DND-41 (cell line): ENCODE data around the gene CACNA2D4.

Experiments used
- ATAC-seq: fragments of 200-7000 bp; cut with Tn5 transposase; 3 replicates; pipeline ENCODE4 v1.9.1; 2021; ENCODE audit warnings: low read depth; ENCODE audit not compliant: insufficient read depth
- DNase-seq: peaks from one replicate; pipeline ENCODE4 v3.0.0-alpha.2; 2020
- H2AFZ ChIP-seq: 2 replicates; pipeline ENCODE4 v1.6.0; 2012; ENCODE audit warnings: low read depth, low read length
- H3K27ac ChIP-seq: 2 replicates; pipeline ENCODE4 v1.5.1; 2012; ENCODE audit warnings: low read length, inconsistent platforms
- H3K27me3 ChIP-seq: fragments of 200-600 bp; sonication (generic); 2 replicates; pipeline ENCODE4 v1.6.0; 2012; ENCODE audit warnings: low read length, mild to moderate bottlenecking, inconsistent platforms; ENCODE audit not compliant: insufficient read depth, poor library complexity
- H3K36me3 ChIP-seq: 2 replicates; pipeline ENCODE4 v1.5.1; 2012; ENCODE audit warnings: low read length, inconsistent platforms; ENCODE audit not compliant: insufficient read depth
- H3K4me1 ChIP-seq: 2 replicates; pipeline ENCODE4 v1.5.1; 2012; ENCODE audit warnings: mild to moderate bottlenecking, low read length; ENCODE audit not compliant: insufficient read depth
- H3K4me2 ChIP-seq: 2 replicates; pipeline ENCODE4 v1.6.0; 2012; ENCODE audit warnings: mild to moderate bottlenecking, moderate library complexity, low read length, inconsistent platforms; ENCODE audit not compliant: insufficient read depth
- H3K4me3 ChIP-seq, 2 experiments: fragments of 200-600 bp in 1 of 2; shearing (Covaris generic) in 1 of 2; 2 replicates each; pipeline ENCODE4 v1.5.1; 2012 to 2016; ENCODE audit warnings: inconsistent platforms in 2 of 2, low read length in 2 of 2, mild to moderate bottlenecking in 2 of 2, low read depth in 1 of 2, moderate library complexity in 1 of 2
- H3K79me2 ChIP-seq: 2 replicates; pipeline ENCODE4 v1.6.0; 2012; ENCODE audit warnings: low read length, inconsistent platforms; ENCODE audit not compliant: insufficient read depth
- H3K9ac ChIP-seq: 2 replicates; pipeline ENCODE4 v1.6.0; 2012; ENCODE audit warnings: low read depth, mild to moderate bottlenecking, inconsistent platforms, low read length, moderate library complexity
- H3K9me3 ChIP-seq: 2 replicates; pipeline ENCODE4 v1.5.1; 2012; ENCODE audit warnings: low read length, moderate library complexity, mild to moderate bottlenecking, inconsistent platforms; ENCODE audit not compliant: insufficient read depth, severe bottlenecking
- H4K20me1 ChIP-seq: 2 replicates; pipeline ENCODE4 v1.6.0; 2012; ENCODE audit warnings: low read length; ENCODE audit not compliant: insufficient read depth
- CTCF ChIP-seq: IDR thresholded peaks from 2 replicates; pipeline ENCODE4 v1.5.1; 2012; ENCODE audit warnings: borderline replicate concordance, low read length, moderate library complexity, mild to moderate bottlenecking; ENCODE audit not compliant: poor library complexity, severe bottlenecking; ENCODE audit errors: extremely low read depth
- EZH2 ChIP-seq: IDR thresholded peaks from 3 replicates; pipeline ENCODE4 v1.6.1; 2012; ENCODE audit warnings: borderline replicate concordance, low read depth, mild to moderate bottlenecking, moderate library complexity, low read length, inconsistent platforms; ENCODE audit not compliant: severe bottlenecking

The CACNA2D4 gene

GRCh38 chr12:1799882-1800400 is 118.5 kb downstream of the CACNA2D4 start:
- no peak overlapping the region for H3K9ac ChIP-seq
- H4K20me1 ChIP-seq: no peaks in the 10 kb centered on the region; the same call in 1 of the 2 replicates
- no peak for DNase-seq
- no peak for ATAC-seq
- TF ChIP-seq EZH2 (no peak), CTCF (no peak)
- H3K4me1 ChIP-seq: peaks cover 22% of the 10 kb centered on the region
- no peak overlapping the region for H2AFZ ChIP-seq
- H3K27ac ChIP-seq: no peak overlapping the region
- H3K4me2 ChIP-seq: no peak overlapping the region
- H3K79me2 ChIP-seq: no peaks in the 10 kb centered on the region
- no peak overlapping the region for H3K4me3 ChIP-seq
- no peaks in the 10 kb centered on the region for H3K36me3 ChIP-seq
- H3K9me3 ChIP-seq: no peaks in the 10 kb centered on the region
- H3K27me3 ChIP-seq: no peaks in the 10 kb centered on the region

- DNase-seq: no peak
- no peak for ATAC-seq
- no peak overlapping the region for H3K4me2 ChIP-seq
- no peak overlapping the region for H3K27ac ChIP-seq
- H4K20me1 ChIP-seq: no peaks in the 10 kb centered on the region; the same call in 1 of the 2 replicates
- H3K36me3 ChIP-seq: no peaks in the 10 kb centered on the region
- TF ChIP-seq EZH2: no peak
- TF ChIP-seq CTCF: no peak
- no peaks in the 10 kb centered on the region for H3K27me3 ChIP-seq
- no peak overlapping the region for H2AFZ ChIP-seq
- no peaks in the 10 kb centered on the region for H3K9me3 ChIP-seq
- no peak overlapping the region for H3K4me3 ChIP-seq
- peaks cover 18% of the 10 kb centered on the region for H3K4me1 ChIP-seq
- no peaks in the 10 kb centered on the region for H3K79me2 ChIP-seq
- no peak overlapping the region for H3K9ac ChIP-seq
Measured at GRCh38 chr12:1799051-1799881, 119.2 kb downstream of the CACNA2D4 start.

- H3K27ac ChIP-seq: no peak overlapping the region
- H3K4me1 ChIP-seq: peaks cover 18% of the 10 kb centered on the region
- H3K27me3 ChIP-seq: no peaks in the 10 kb centered on the region
- no peak overlapping the region for H3K4me2 ChIP-seq
- H3K79me2 ChIP-seq: no peaks in the 10 kb centered on the region
- DNase-seq: no peak
- H3K4me3 ChIP-seq: no peak overlapping the region
- no peak overlapping the region for H3K9ac ChIP-seq
- H3K9me3 ChIP-seq: no peaks in the 10 kb centered on the region
- TF ChIP-seq CTCF: no peak
- no peaks in the 10 kb centered on the region for H3K36me3 ChIP-seq
- H4K20me1 ChIP-seq: no peaks in the 10 kb centered on the region; the same call in 1 of the 2 replicates
- no peak overlapping the region for H2AFZ ChIP-seq
- ATAC-seq: no peak
Measured at GRCh38 chr12:1798641-1799020, 119.8 kb downstream of the CACNA2D4 start.
